ENCODE measurements around the gene ABTB2. TPM values are rescaled to one million over a fixed set of nuclear protein-coding genes. Genes with fewer than 3 reads are reported as not detected.

The ABTB2 gene
- polyA plus RNA-seq, 1 experiment: 6.3 TPM

DNA sequence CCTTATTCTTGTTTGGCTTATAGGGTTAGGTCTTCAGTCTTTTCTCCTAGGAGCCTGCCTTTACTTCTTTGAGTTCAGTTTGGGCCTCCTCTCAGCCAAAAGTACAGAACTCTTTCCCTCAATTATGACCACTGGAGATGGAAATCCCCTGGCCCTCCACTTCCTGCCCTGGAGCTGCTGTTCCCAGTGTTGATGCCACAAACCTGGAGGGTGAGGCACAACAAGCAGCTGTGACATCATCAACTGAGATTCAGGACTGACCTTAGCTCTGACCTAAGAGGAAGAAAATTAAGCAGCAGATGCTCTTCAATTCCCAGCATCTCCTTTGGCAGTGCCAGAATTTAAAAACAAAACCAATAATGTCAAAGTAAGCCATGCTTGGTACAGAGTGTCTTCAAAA lies 3.0 kb downstream of the ABTB2 start:
- TF ChIP-seq, protein P1, sequence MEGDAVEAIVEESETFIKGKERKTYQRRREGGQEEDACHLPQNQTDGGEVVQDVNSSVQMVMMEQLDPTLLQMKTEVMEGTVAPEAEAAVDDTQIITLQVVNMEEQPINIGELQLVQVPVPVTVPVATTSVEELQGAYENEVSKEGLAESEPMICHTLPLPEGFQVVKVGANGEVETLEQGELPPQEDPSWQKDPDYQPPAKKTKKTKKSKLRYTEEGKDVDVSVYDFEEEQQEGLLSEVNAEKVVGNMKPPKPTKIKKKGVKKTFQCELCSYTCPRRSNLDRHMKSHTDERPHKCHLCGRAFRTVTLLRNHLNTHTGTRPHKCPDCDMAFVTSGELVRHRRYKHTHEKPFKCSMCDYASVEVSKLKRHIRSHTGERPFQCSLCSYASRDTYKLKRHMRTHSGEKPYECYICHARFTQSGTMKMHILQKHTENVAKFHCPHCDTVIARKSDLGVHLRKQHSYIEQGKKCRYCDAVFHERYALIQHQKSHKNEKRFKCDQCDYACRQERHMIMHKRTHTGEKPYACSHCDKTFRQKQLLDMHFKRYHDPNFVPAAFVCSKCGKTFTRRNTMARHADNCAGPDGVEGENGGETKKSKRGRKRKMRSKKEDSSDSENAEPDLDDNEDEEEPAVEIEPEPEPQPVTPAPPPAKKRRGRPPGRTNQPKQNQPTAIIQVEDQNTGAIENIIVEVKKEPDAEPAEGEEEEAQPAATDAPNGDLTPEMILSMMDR (IDR thresholded peaks at IDR 0.05; ENCODE audit: insufficient read depth, low read depth, low read length): no peak
- H3K4me3 ChIP-seq (ENCODE audit: low read depth, low read length): no peak overlapping the region
- DNase-seq (ENCODE audit: low read depth): no peak
- H3K36me3 ChIP-seq (ENCODE audit: control insufficient read depth, insufficient read depth, low read length): no peaks in the 10 kb centered on the region
- POLR2A ChIA-PET: no interaction called here
- H3K27me3 ChIP-seq (ENCODE audit: control insufficient read depth, insufficient read depth, low read length): no peaks in the 10 kb centered on the region
- CTCF ChIA-PET: interaction anchor here (1.0 to 5.8 kb wide), 4 partner anchors 13 to 205 kb away, joined by 3 to 112 read pairs (median 6); no protein-coding TSS in a partner anchor

DNA sequence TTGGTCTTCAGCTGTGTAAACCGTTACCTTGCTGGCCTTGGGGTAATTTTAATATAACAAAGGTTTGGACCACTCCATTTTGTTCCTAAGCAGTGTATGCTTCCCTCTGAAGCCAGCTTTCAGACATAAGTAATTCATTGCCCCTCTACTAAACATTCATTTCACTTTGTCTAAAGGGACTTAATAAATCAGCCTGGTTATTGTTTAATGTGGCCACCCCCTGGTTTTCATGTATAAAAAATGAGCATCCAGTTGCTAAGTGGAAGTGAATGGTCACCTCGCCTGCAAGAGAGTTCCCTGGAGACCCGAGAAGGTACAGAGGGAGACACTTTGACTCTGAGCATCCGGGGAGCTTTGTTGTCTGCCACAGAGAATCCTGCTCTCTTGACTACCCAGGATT lies 3.9 kb downstream of the ABTB2 start:
- H3K27me3 ChIP-seq (ENCODE audit: control insufficient read depth, insufficient read depth, low read length): no peaks in the 10 kb centered on the region
- TF ChIP-seq, protein P1 (IDR thresholded peaks at IDR 0.05; ENCODE audit: insufficient read depth, low read depth, low read length): no peak
- no peak overlapping the region for H3K4me3 ChIP-seq (ENCODE audit: low read depth, low read length)
- DNase-seq (ENCODE audit: low read depth): no peak
- POLR2A ChIA-PET: no interaction called here
- CTCF ChIA-PET: interaction anchor here (0.5 to 5.8 kb wide), 4 partner anchors 12 to 204 kb away, joined by 3 to 112 read pairs (median 6); no protein-coding TSS in a partner anchor
- no peaks in the 10 kb centered on the region for H3K36me3 ChIP-seq (ENCODE audit: control insufficient read depth, insufficient read depth, low read length)

DNA sequence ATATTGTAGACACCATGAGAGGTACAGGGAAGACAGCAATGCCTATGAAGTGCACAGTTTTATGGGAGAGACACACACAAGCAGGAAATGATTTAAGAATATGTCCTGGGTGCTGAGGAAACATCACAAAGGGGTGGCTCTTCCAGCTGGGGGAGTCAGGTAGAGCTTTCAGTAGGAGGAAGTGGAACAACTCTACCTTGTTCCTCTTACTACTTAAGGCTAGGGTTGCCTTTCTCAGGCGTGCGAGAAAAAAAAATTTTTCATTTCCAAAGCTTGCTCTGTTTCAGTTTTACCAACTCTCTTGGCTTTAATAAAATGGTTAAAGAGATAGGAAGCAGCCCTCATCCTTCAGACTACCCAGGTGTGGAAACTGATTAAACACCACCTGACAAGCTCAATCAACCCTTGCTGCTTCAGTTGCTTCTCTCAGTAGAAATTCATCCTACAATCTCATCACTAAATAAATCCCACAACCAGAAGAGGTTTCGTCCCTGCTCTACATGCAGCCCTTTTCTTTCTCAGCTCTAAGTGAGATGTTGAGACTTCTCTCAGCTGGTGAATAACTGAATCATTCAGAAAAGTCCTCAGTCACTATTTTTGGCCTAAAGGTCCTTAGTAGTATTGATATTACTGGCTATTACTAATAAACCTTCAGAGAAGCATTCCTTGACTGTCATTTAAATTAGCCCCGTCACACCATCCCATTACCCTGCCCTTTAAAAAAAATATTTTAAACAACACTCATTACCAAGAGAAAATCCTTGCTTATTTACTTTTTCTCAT lies 5.9 kb downstream of the ABTB2 start:
- ChIA-PET CTCF (interaction anchor here (0.7 to 2.1 kb wide), 5 partner anchors 10 to 180 kb away, joined by 3 to 9 read pairs (median 3); no protein-coding TSS in a partner anchor), POLR2A (no interaction called here)
- DNase-seq (ENCODE audit: low read depth): no peak

DNA sequence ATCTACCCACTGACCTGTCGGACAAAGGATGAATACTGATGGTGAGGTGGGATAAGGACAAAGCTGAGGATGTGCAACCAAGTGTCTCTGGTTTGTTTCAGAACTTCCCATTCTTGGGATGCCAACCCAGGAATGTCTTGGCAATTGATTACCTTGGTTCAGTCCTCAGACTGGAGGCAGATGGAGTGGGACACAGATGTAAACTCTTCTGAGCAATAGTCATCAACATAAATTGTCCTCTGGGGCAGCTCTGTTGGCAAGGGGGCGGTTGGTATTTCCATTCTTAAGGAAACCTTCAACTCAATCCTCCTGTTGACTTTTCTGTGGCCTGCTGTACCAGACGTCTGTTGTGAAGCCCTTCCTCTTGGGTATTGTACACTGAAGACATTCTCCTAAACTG lies 6.8 kb downstream of the ABTB2 start:
- CTCF ChIA-PET: interaction anchor here (1.2 to 2.1 kb wide), 2 partner anchors 176 to 177 kb away, joined by 3 to 9 read pairs; no protein-coding TSS in a partner anchor
- Histone ChIP-seq H3K27me3 (ENCODE audit: control insufficient read depth, insufficient read depth, low read length) (no peaks in the 10 kb centered on the region), H3K36me3 (ENCODE audit: control insufficient read depth, insufficient read depth, low read length) (no peaks in the 10 kb centered on the region), H3K4me3 (ENCODE audit: low read depth, low read length) (no peak overlapping the region)
- TF ChIP-seq, protein P1 (IDR thresholded peaks at IDR 0.05; ENCODE audit: insufficient read depth, low read depth, low read length): no peak
- POLR2A ChIA-PET: no interaction called here
- DNase-seq (ENCODE audit: low read depth): no peak

More for the DNA sequence above, 5.9 kb downstream of the ABTB2 start:
- Histone ChIP-seq H3K4me3 (ENCODE audit: low read depth, low read length) (no peak overlapping the region), H3K27me3 (ENCODE audit: control insufficient read depth, insufficient read depth, low read length) (no peaks in the 10 kb centered on the region), H3K36me3 (ENCODE audit: control insufficient read depth, insufficient read depth, low read length) (no peaks in the 10 kb centered on the region)
- TF ChIP-seq, protein P1 (IDR thresholded peaks at IDR 0.05; ENCODE audit: insufficient read depth, low read depth, low read length): no peak

DNA sequence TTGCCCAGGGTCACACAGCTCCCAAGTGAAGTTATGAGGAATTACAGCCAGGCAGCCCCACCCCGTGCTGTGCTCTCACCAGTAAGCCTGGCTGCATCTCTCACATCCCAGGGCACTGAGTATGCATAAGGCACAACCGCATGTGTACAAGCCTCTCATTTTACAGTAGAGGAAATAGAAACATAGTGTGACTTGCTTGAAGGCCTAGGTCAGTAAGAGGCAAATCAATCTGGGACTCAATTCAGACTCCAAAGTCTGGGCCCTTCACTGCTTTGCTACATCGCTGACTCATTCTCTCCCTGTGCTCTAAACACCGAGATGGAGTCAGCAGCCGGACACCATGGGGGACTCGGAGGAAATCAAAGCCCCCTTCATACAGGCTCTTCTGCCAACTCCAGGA lies 7.9 kb downstream of the ABTB2 start:
- Histone ChIP-seq H3K36me3 (ENCODE audit: control insufficient read depth, insufficient read depth, low read length) (no peaks in the 10 kb centered on the region), H3K27me3 (ENCODE audit: control insufficient read depth, insufficient read depth, low read length) (no peaks in the 10 kb centered on the region), H3K4me3 (ENCODE audit: low read depth, low read length) (no peak overlapping the region)
- TF ChIP-seq, protein P1 (IDR thresholded peaks at IDR 0.05; ENCODE audit: insufficient read depth, low read depth, low read length): no peak
- DNase-seq (ENCODE audit: low read depth): no peak
- POLR2A ChIA-PET: no interaction called here
- CTCF ChIA-PET: interaction anchor here (1.1 to 1.2 kb wide), 2 partner anchors 9 to 175 kb away, joined by 3 to 5 read pairs; no protein-coding TSS in a partner anchor

Data from BJ (cell line).